ENCODE data around the gene DKKL1. TPM values are rescaled to one million over a fixed set of nuclear protein-coding genes. Genes with fewer than 3 reads are reported as not detected.

DKKL1 gene
- total RNA-seq, 1 donor, result 0.36 TPM

- H3K27me3 ChIP-seq (ENCODE audit: insufficient read depth, low read length), result peaks cover 61% of the 10 kb centered on the region
- peaks cover 12% of the 10 kb centered on the region for H3K4me1 ChIP-seq (ENCODE audit: insufficient read depth, low read length)
- peak; percentile 66 for DNase-seq (ENCODE audit: insufficient read length, low spot score, missing footprints)
- no peaks in the 10 kb centered on the region for H3K36me3 ChIP-seq (ENCODE audit: insufficient read depth, low read length)
- peaks cover 3% of the 10 kb centered on the region for H4K20me1 ChIP-seq (ENCODE audit: insufficient read depth, low read length)
- no peaks in the 10 kb centered on the region for H3K9me3 ChIP-seq (ENCODE audit: low read depth, low read length)
- H2AFZ ChIP-seq (ENCODE audit: low read length), result no peak overlapping the region
- H3K4me2 ChIP-seq (ENCODE audit: insufficient read depth, low read length), result no peak overlapping the region
- H3K79me2 ChIP-seq (ENCODE audit: insufficient read depth, low read length), result no peaks in the 10 kb centered on the region
- H3K27ac ChIP-seq (ENCODE audit: low read depth, low read length), result no peak overlapping the region
- TF ChIP-seq CTCF (IDR thresholded peaks at IDR 0.05; ENCODE audit: extremely low read depth, low read depth, low read length), result no peak
- no peak overlapping the region for H3K4me3 ChIP-seq (ENCODE audit: insufficient read depth, low read length)
Measured at GRCh38 chr19:49418511-49418910, 54.8 kb downstream of the DKKL1 start.

GRCh38 chr19:49419173-49419572, 55.5 kb downstream of the DKKL1 start:
- TF ChIP-seq CTCF (IDR thresholded peaks at IDR 0.05; ENCODE audit: extremely low read depth, low read depth, low read length), result no peak
- H3K9me3 ChIP-seq (ENCODE audit: low read depth, low read length), result no peaks in the 10 kb centered on the region
- peaks cover 67% of the 10 kb centered on the region for H3K27me3 ChIP-seq (ENCODE audit: insufficient read depth, low read length)

GRCh38 chr19:49420227-49420626, 56.5 kb downstream of the DKKL1 start:
- Histone ChIP-seq H3K4me1 (ENCODE audit: insufficient read depth, low read length) (peaks cover 5% of the 10 kb centered on the region), H3K4me3 (ENCODE audit: insufficient read depth, low read length) (no peak overlapping the region), H3K27me3 (ENCODE audit: insufficient read depth, low read length) (peaks cover 76% of the 10 kb centered on the region), H4K20me1 (ENCODE audit: insufficient read depth, low read length) (peaks cover 3% of the 10 kb centered on the region), H3K4me2 (ENCODE audit: insufficient read depth, low read length) (no peak overlapping the region), H3K9me3 (ENCODE audit: low read depth, low read length) (no peaks in the 10 kb centered on the region), H2AFZ (ENCODE audit: low read length) (no peak overlapping the region), H3K79me2 (ENCODE audit: insufficient read depth, low read length) (no peaks in the 10 kb centered on the region), H3K36me3 (ENCODE audit: insufficient read depth, low read length) (no peaks in the 10 kb centered on the region), H3K27ac (ENCODE audit: low read depth, low read length) (no peak overlapping the region)
- TF ChIP-seq CTCF (IDR thresholded peaks at IDR 0.05; ENCODE audit: extremely low read depth, low read depth, low read length), result no peak
- DNase-seq (ENCODE audit: insufficient read length, low spot score, missing footprints), result peak; percentile 23

More at GRCh38 chr19:49419173-49419572, 55.5 kb downstream of the DKKL1 start:
- H4K20me1 ChIP-seq (ENCODE audit: insufficient read depth, low read length), result peaks cover 3% of the 10 kb centered on the region
- H3K4me1 ChIP-seq (ENCODE audit: insufficient read depth, low read length), result peaks cover 12% of the 10 kb centered on the region
- no peak overlapping the region for H3K4me2 ChIP-seq (ENCODE audit: insufficient read depth, low read length)
- H3K36me3 ChIP-seq (ENCODE audit: insufficient read depth, low read length), result no peaks in the 10 kb centered on the region
- H3K27ac ChIP-seq (ENCODE audit: low read depth, low read length), result no peak overlapping the region
- no peak overlapping the region for H2AFZ ChIP-seq (ENCODE audit: low read length)
- no peak overlapping the region for H3K4me3 ChIP-seq (ENCODE audit: insufficient read depth, low read length)
- H3K79me2 ChIP-seq (ENCODE audit: insufficient read depth, low read length), result no peaks in the 10 kb centered on the region
- DNase-seq (ENCODE audit: insufficient read length, low spot score, missing footprints), result peak; percentile 56

GRCh38 chr19:49421039-49421877, 57.6 kb downstream of the DKKL1 start:
- Histone ChIP-seq H3K36me3 (ENCODE audit: insufficient read depth, low read length) (no peaks in the 10 kb centered on the region), H3K9me3 (ENCODE audit: low read depth, low read length) (no peaks in the 10 kb centered on the region), H3K4me3 (ENCODE audit: insufficient read depth, low read length) (peak overlapping the region; percentile 20), H3K27me3 (ENCODE audit: insufficient read depth, low read length) (peaks cover 87% of the 10 kb centered on the region), H3K79me2 (ENCODE audit: insufficient read depth, low read length) (no peaks in the 10 kb centered on the region), H3K4me1 (ENCODE audit: insufficient read depth, low read length) (no peaks in the 10 kb centered on the region), H3K27ac (ENCODE audit: low read depth, low read length) (no peak overlapping the region), H2AFZ (ENCODE audit: low read length) (no peak overlapping the region), H3K4me2 (ENCODE audit: insufficient read depth, low read length) (peak overlapping the region; percentile 39), H4K20me1 (ENCODE audit: insufficient read depth, low read length) (peaks cover 3% of the 10 kb centered on the region)
- TF ChIP-seq CTCF (IDR thresholded peaks at IDR 0.05; ENCODE audit: extremely low read depth, low read depth, low read length), result no peak
- peak; percentile 97 for DNase-seq (ENCODE audit: insufficient read length, low spot score, missing footprints)
